HEK293 (cell line): ENCODE results near the gene ELAC2.

ENCODE experiments used
- CTCF ChIA-PET: fragments of 350-600 bp; formaldehyde crosslinking; extraction: SDS; loops from one replicate; lab custom pipeline; 2021; ENCODE audit warnings: antibody characterized with exemption; lab: Yijun Ruan, JAX
- POLR2A ChIA-PET: fragments of 300-600 bp; formaldehyde crosslinking; extraction: SDS; loops from one replicate; lab custom pipeline; 2020; ENCODE audit warnings: antibody characterized with exemption, inconsistent platforms; lab: Yijun Ruan, JAX
- H3K27ac ChIP-seq: fragments of 200-500 bp; sonication (Bioruptor generic); 2 replicates; pipeline ENCODE4 v1.5.1; 2014; ENCODE audit warnings: low read depth, low read length, control low read depth, inconsistent platforms; ENCODE audit errors: extremely low read depth
- H3K36me3 ChIP-seq, 2 experiments: fragments of 200-500 bp in 1 of 2; sonication (Bioruptor generic) in 1 of 2; 1 replicate in 1 of 2; 2 replicates in 1 of 2; pipeline ENCODE4 v1.5.1; 2014 to 2017; ENCODE audit warnings: inconsistent platforms in 2 of 2, low read length in 2 of 2; ENCODE audit not compliant: control insufficient read depth in 2 of 2, insufficient read depth in 1 of 2
- H3K4me1 ChIP-seq: fragments of 200-500 bp; sonication (Bioruptor generic); 2 replicates; pipeline ENCODE4 v1.5.1; 2014; ENCODE audit warnings: mild to moderate bottlenecking, low read length, inconsistent platforms; ENCODE audit not compliant: control insufficient read depth, insufficient read depth
- H3K4me3 ChIP-seq: 2 replicates; pipeline ENCODE4 v1.5.1; 2011; ENCODE audit warnings: low read depth, mild to moderate bottlenecking, control low read depth, low read length, moderate library complexity
- H3K9me3 ChIP-seq: fragments of 200-500 bp; sonication (Bioruptor generic); 2 replicates; pipeline ENCODE4 v1.5.1; 2014; ENCODE audit warnings: low read depth, low read length, inconsistent platforms; ENCODE audit not compliant: control insufficient read depth, insufficient read depth
- HOXA7 ChIP-seq: sonication (generic); formaldehyde crosslinking; IDR thresholded peaks from 2 replicates; pipeline ENCODE4 v1.8.1; 2022; ENCODE audit warnings: missing genetic modification reagents, borderline replicate concordance
- RBAK ChIP-seq: fragments of 450-650 bp; formaldehyde crosslinking; IDR thresholded peaks from 2 replicates; pipeline ENCODE4 v1.5.1; 2016; ENCODE audit warnings: missing biosample characterization, missing genetic modification characterization
- SP2 ChIP-seq: fragments of 450-650 bp; formaldehyde crosslinking; IDR thresholded peaks from 2 replicates; pipeline ENCODE4 v1.5.1; 2016; ENCODE audit warnings: missing biosample characterization, missing genetic modification characterization
- ZBTB8A ChIP-seq: fragments of 450-650 bp; formaldehyde crosslinking; IDR thresholded peaks from 2 replicates; pipeline ENCODE4 v1.5.1; 2016; ENCODE audit warnings: missing biosample characterization, missing genetic modification characterization
- ZNF157 ChIP-seq: fragments of 450-650 bp; formaldehyde crosslinking; IDR thresholded peaks from 2 replicates; pipeline ENCODE4 v1.5.1; 2016; ENCODE audit warnings: missing biosample characterization, missing genetic modification characterization
- ZNF274 ChIP-seq, 2 experiments: fragments of 200-500 bp in 1 of 2; fragments of 450-650 bp in 1 of 2; sonication (Bioruptor generic) in 1 of 2; formaldehyde crosslinking in 1 of 2; IDR thresholded peaks; 2 replicates each; pipeline versions ENCODE4 v1.5.1 to v1.6.1; 2014 to 2016; ENCODE audit warnings: borderline replicate concordance in 1 of 2, inconsistent platforms in 1 of 2, low read length in 1 of 2, missing biosample characterization in 1 of 2, missing genetic modification characterization in 1 of 2
- ZNF404 ChIP-seq: fragments of 450-650 bp; formaldehyde crosslinking; IDR thresholded peaks from 2 replicates; pipeline ENCODE4 v1.5.1; 2017; ENCODE audit warnings: missing biosample characterization, missing genetic modification characterization
- ZNF677 ChIP-seq: fragments of 450-650 bp; IDR thresholded peaks from 2 replicates; pipeline ENCODE4 v1.5.0; 2018; ENCODE audit warnings: missing biosample characterization, mild to moderate bottlenecking, missing genetic modification characterization, moderate library complexity
- ZNF791 ChIP-seq: fragments of 450-650 bp; formaldehyde crosslinking; IDR thresholded peaks from 2 replicates; pipeline ENCODE4 v1.5.1; 2016; ENCODE audit warnings: missing biosample characterization, missing genetic modification characterization
- ZNF843 ChIP-seq: fragments of 450-650 bp; formaldehyde crosslinking; IDR thresholded peaks from 2 replicates; pipeline ENCODE4 v1.5.1; 2016; ENCODE audit warnings: missing biosample characterization, missing genetic modification characterization
- TF ChIP-seq, protein P1 (sequence below): fragments of 450-650 bp; formaldehyde crosslinking; conservative IDR thresholded peaks from 2 replicates; pipeline ENCODE4 v1.5.1; 2016; ENCODE audit warnings: low read depth, missing biosample characterization, missing genetic modification characterization
- TF ChIP-seq, protein P2 (sequence below): fragments of 450-650 bp; formaldehyde crosslinking; IDR thresholded peaks from 2 replicates; pipeline ENCODE4 v1.5.0; 2017; ENCODE audit warnings: missing biosample characterization, missing genetic modification characterization, borderline replicate concordance
- TF ChIP-seq, protein P3 (sequence below): fragments of 450-650 bp; formaldehyde crosslinking; IDR thresholded peaks from 2 replicates; pipeline ENCODE4 v1.5.1; 2016; ENCODE audit warnings: missing biosample characterization, missing genetic modification characterization, borderline replicate concordance
- TF ChIP-seq, protein P4 (sequence below): fragments of 450-650 bp; formaldehyde crosslinking; IDR thresholded peaks from 2 replicates; pipeline ENCODE4 v1.5.1; 2016; ENCODE audit warnings: missing biosample characterization, missing genetic modification characterization
- TF ChIP-seq, protein P5 (sequence below): fragments of 450-650 bp; formaldehyde crosslinking; IDR thresholded peaks from 2 replicates; pipeline ENCODE4 v1.5.1; 2016; ENCODE audit warnings: missing biosample characterization, missing genetic modification characterization
- TF ChIP-seq, protein P6 (sequence below): fragments of 450-650 bp; formaldehyde crosslinking; IDR thresholded peaks from 2 replicates; pipeline ENCODE4; 2016; ENCODE audit warnings: missing biosample characterization, missing genetic modification characterization

ELAC2 gene

DNA sequence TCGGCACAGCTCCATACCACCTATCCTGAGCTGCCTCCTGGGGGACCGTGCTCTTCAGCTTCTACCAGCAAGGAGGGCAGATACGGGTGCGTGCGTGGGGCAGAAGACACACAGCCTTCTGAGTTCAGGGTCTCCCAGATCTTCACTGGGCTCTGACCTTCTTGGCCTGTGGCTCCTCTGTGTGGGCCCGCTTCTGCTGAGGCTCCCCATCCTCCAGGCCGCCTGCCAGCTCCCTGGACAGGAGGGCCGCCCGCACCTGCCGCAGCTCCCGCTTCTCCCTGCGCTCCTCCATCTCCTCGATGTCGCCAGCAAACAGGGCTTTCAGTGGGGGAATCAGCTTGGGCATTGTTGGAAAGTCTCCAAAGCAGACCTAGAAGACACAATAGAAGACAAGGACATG lies 25.2 kb downstream of the ELAC2 start:
- CTCF ChIA-PET: no interaction called here
- POLR2A ChIA-PET: no interaction called here

More for the DNA sequence above, 25.2 kb downstream of the ELAC2 start:
- no peaks in the 10 kb centered on the region for H3K9me3 ChIP-seq
- H3K4me3 ChIP-seq: no peak overlapping the region
- no peak overlapping the region for H3K27ac ChIP-seq
- H3K4me1 ChIP-seq: no peaks in the 10 kb centered on the region
- TF ChIP-seq ZNF843 (tag by site-specific recombination): no peak
- TF ChIP-seq RBAK (tag by site-specific recombination): no peak
- no peak for TF ChIP-seq HOXA7 (CRISPR knock-in tag)
- no peak for TF ChIP-seq ZBTB8A (tag by site-specific recombination)
- no peak for TF ChIP-seq SP2
- no peak for TF ChIP-seq ZNF404 (tag by site-specific recombination)
- TF ChIP-seq, protein P1, sequence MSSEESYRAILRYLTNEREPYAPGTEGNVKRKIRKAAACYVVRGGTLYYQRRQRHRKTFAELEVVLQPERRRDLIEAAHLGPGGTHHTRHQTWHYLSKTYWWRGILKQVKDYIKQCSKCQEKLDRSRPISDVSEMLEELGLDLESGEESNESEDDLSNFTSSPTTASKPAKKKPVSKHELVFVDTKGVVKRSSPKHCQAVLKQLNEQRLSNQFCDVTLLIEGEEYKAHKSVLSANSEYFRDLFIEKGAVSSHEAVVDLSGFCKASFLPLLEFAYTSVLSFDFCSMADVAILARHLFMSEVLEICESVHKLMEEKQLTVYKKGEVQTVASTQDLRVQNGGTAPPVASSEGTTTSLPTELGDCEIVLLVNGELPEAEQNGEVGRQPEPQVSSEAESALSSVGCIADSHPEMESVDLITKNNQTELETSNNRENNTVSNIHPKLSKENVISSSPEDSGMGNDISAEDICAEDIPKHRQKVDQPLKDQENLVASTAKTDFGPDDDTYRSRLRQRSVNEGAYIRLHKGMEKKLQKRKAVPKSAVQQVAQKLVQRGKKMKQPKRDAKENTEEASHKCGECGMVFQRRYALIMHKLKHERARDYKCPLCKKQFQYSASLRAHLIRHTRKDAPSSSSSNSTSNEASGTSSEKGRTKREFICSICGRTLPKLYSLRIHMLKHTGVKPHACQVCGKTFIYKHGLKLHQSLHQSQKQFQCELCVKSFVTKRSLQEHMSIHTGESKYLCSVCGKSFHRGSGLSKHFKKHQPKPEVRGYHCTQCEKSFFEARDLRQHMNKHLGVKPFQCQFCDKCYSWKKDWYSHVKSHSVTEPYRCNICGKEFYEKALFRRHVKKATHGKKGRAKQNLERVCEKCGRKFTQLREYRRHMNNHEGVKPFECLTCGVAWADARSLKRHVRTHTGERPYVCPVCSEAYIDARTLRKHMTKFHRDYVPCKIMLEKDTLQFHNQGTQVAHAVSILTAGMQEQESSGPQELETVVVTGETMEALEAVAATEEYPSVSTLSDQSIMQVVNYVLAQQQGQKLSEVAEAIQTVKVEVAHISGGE: no peak
- TF ChIP-seq, protein P2, sequence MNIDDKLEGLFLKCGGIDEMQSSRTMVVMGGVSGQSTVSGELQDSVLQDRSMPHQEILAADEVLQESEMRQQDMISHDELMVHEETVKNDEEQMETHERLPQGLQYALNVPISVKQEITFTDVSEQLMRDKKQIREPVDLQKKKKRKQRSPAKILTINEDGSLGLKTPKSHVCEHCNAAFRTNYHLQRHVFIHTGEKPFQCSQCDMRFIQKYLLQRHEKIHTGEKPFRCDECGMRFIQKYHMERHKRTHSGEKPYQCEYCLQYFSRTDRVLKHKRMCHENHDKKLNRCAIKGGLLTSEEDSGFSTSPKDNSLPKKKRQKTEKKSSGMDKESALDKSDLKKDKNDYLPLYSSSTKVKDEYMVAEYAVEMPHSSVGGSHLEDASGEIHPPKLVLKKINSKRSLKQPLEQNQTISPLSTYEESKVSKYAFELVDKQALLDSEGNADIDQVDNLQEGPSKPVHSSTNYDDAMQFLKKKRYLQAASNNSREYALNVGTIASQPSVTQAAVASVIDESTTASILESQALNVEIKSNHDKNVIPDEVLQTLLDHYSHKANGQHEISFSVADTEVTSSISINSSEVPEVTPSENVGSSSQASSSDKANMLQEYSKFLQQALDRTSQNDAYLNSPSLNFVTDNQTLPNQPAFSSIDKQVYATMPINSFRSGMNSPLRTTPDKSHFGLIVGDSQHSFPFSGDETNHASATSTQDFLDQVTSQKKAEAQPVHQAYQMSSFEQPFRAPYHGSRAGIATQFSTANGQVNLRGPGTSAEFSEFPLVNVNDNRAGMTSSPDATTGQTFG: no peak
- TF ChIP-seq, protein P3, sequence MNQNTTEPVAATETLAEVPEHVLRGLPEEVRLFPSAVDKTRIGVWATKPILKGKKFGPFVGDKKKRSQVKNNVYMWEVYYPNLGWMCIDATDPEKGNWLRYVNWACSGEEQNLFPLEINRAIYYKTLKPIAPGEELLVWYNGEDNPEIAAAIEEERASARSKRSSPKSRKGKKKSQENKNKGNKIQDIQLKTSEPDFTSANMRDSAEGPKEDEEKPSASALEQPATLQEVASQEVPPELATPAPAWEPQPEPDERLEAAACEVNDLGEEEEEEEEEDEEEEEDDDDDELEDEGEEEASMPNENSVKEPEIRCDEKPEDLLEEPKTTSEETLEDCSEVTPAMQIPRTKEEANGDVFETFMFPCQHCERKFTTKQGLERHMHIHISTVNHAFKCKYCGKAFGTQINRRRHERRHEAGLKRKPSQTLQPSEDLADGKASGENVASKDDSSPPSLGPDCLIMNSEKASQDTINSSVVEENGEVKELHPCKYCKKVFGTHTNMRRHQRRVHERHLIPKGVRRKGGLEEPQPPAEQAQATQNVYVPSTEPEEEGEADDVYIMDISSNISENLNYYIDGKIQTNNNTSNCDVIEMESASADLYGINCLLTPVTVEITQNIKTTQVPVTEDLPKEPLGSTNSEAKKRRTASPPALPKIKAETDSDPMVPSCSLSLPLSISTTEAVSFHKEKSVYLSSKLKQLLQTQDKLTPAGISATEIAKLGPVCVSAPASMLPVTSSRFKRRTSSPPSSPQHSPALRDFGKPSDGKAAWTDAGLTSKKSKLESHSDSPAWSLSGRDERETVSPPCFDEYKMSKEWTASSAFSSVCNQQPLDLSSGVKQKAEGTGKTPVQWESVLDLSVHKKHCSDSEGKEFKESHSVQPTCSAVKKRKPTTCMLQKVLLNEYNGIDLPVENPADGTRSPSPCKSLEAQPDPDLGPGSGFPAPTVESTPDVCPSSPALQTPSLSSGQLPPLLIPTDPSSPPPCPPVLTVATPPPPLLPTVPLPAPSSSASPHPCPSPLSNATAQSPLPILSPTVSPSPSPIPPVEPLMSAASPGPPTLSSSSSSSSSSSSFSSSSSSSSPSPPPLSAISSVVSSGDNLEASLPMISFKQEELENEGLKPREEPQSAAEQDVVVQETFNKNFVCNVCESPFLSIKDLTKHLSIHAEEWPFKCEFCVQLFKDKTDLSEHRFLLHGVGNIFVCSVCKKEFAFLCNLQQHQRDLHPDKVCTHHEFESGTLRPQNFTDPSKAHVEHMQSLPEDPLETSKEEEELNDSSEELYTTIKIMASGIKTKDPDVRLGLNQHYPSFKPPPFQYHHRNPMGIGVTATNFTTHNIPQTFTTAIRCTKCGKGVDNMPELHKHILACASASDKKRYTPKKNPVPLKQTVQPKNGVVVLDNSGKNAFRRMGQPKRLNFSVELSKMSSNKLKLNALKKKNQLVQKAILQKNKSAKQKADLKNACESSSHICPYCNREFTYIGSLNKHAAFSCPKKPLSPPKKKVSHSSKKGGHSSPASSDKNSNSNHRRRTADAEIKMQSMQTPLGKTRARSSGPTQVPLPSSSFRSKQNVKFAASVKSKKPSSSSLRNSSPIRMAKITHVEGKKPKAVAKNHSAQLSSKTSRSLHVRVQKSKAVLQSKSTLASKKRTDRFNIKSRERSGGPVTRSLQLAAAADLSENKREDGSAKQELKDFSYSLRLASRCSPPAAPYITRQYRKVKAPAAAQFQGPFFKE (tag by site-specific recombination): no peak
- TF ChIP-seq, protein P4, sequence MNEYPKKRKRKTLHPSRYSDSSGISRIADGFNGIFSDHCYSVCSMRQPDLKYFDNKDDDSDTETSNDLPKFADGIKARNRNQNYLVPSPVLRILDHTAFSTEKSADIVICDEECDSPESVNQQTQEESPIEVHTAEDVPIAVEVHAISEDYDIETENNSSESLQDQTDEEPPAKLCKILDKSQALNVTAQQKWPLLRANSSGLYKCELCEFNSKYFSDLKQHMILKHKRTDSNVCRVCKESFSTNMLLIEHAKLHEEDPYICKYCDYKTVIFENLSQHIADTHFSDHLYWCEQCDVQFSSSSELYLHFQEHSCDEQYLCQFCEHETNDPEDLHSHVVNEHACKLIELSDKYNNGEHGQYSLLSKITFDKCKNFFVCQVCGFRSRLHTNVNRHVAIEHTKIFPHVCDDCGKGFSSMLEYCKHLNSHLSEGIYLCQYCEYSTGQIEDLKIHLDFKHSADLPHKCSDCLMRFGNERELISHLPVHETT (tag by site-specific recombination): no peak
- TF ChIP-seq, protein P5, sequence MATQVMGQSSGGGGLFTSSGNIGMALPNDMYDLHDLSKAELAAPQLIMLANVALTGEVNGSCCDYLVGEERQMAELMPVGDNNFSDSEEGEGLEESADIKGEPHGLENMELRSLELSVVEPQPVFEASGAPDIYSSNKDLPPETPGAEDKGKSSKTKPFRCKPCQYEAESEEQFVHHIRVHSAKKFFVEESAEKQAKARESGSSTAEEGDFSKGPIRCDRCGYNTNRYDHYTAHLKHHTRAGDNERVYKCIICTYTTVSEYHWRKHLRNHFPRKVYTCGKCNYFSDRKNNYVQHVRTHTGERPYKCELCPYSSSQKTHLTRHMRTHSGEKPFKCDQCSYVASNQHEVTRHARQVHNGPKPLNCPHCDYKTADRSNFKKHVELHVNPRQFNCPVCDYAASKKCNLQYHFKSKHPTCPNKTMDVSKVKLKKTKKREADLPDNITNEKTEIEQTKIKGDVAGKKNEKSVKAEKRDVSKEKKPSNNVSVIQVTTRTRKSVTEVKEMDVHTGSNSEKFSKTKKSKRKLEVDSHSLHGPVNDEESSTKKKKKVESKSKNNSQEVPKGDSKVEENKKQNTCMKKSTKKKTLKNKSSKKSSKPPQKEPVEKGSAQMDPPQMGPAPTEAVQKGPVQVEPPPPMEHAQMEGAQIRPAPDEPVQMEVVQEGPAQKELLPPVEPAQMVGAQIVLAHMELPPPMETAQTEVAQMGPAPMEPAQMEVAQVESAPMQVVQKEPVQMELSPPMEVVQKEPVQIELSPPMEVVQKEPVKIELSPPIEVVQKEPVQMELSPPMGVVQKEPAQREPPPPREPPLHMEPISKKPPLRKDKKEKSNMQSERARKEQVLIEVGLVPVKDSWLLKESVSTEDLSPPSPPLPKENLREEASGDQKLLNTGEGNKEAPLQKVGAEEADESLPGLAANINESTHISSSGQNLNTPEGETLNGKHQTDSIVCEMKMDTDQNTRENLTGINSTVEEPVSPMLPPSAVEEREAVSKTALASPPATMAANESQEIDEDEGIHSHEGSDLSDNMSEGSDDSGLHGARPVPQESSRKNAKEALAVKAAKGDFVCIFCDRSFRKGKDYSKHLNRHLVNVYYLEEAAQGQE (tag by site-specific recombination): no peak
- TF ChIP-seq ZNF791 (tag by site-specific recombination): no peak
- no peak for TF ChIP-seq ZNF677 (tag by site-specific recombination)
- TF ChIP-seq, protein P6, sequence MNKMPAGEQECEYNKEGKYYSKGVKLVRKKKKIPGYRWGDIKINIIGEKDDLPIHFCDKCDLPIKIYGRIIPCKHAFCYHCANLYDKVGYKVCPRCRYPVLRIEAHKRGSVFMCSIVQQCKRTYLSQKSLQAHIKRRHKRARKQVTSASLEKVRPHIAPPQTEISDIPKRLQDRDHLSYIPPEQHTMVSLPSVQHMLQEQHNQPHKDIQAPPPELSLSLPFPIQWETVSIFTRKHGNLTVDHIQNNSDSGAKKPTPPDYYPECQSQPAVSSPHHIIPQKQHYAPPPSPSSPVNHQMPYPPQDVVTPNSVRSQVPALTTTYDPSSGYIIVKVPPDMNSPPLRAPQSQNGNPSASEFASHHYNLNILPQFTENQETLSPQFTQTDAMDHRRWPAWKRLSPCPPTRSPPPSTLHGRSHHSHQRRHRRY (tag by site-specific recombination): no peak
- no peak for TF ChIP-seq ZNF157 (tag by site-specific recombination)
- TF ChIP-seq ZNF274 (IDR thresholded peaks at IDR 0.05; ENCODE audit: low read length): no peak
- no peak for TF ChIP-seq ZNF274 (tag by site-specific recombination; IDR thresholded peaks at IDR 0.05; ENCODE audit: borderline replicate concordance)
- H3K36me3 ChIP-seq: peaks cover 6 to 84% of the 10 kb centered on the region in 2 experiments; a peak in 2 of 3 replicates
